GM23338 (cell line): Measurements from ENCODE around the gene FAM78B. TPM values are rescaled to one million over a fixed set of nuclear protein-coding genes. Genes with fewer than 3 reads are reported as not detected.

Experiments
- ATAC-seq: fragments of 200-7000 bp; cut with Tn5 transposase; 3 replicates; pipeline ENCODE4 v1.9.1; 2020
- DNase-seq: peaks from one replicate; pipeline ENCODE4 v3.0.0-alpha.2; 2015; ENCODE audit warnings: low spot score
- H2AFZ ChIP-seq: fragments of 200-600 bp; sonication (generic); 2 replicates; pipeline ENCODE4 v1.8.0; 2016; ENCODE audit warnings: antibody characterized with exemption, mild to moderate bottlenecking, moderate library complexity
- H3F3A ChIP-seq: fragments of 200-600 bp; sonication (generic); replicated peaks from 2 replicates; pipeline ENCODE4 v1.8.0; 2017; ENCODE audit warnings: antibody characterized with exemption, mixed run types, low read depth
- H3K27ac ChIP-seq: fragments of 200-600 bp; sonication (generic); 2 replicates; pipeline ENCODE4 v1.6.1; 2016; ENCODE audit warnings: low read depth
- H3K27me3 ChIP-seq: fragments of 200-600 bp; sonication (generic); 2 replicates; pipeline ENCODE4 v1.8.0; 2016; ENCODE audit warnings: mild to moderate bottlenecking, mixed run types, moderate library complexity; ENCODE audit not compliant: insufficient read depth
- H3K36me3 ChIP-seq: fragments of 200-600 bp; sonication (generic); 2 replicates; pipeline ENCODE4 v1.8.0; 2016; ENCODE audit warnings: mild to moderate bottlenecking; ENCODE audit not compliant: insufficient read depth
- H3K4me1 ChIP-seq: fragments of 200-600 bp; sonication (generic); 2 replicates; pipeline ENCODE4 v1.8.0; 2016; ENCODE audit warnings: mild to moderate bottlenecking, moderate library complexity; ENCODE audit not compliant: insufficient read depth
- H3K4me2 ChIP-seq: fragments of 200-600 bp; sonication (generic); 2 replicates; pipeline ENCODE4 v1.7.1; 2017; ENCODE audit warnings: mixed run types
- H3K4me3 ChIP-seq: fragments of 200-600 bp; sonication (generic); 2 replicates; pipeline ENCODE4 v1.6.1; 2016; ENCODE audit warnings: mixed run types
- H3K79me2 ChIP-seq: fragments of 200-600 bp; sonication (generic); replicated peaks from 2 replicates; pipeline ENCODE4 v1.8.0; 2017; ENCODE audit warnings: mild to moderate bottlenecking; ENCODE audit not compliant: insufficient read depth
- H3K9me2 ChIP-seq: fragments of 200-600 bp; sonication (generic); 2 replicates; pipeline ENCODE4 v1.8.0; 2017; ENCODE audit not compliant: insufficient read depth
- H4K20me1 ChIP-seq: fragments of 200-600 bp; sonication (generic); replicated peaks from 2 replicates; pipeline ENCODE4 v1.8.0; 2017; ENCODE audit warnings: mild to moderate bottlenecking; ENCODE audit not compliant: insufficient read depth
- H3K27ac Mint-ChIP-seq: 2 replicates; pipeline ENCODE4 v1.8.0; 2020; ENCODE audit warnings: inconsistent platforms, mild to moderate bottlenecking, moderate library complexity, mixed read lengths
- H3K27me3 Mint-ChIP-seq: 3 replicates; pipeline ENCODE4 v1.8.0; 2022; ENCODE audit warnings: low read depth, mild to moderate bottlenecking, moderate library complexity, mixed read lengths, inconsistent platforms; ENCODE audit not compliant: insufficient read depth, poor library complexity
- H3K36me3 Mint-ChIP-seq: 3 replicates; pipeline ENCODE4 v1.8.0; 2021; ENCODE audit warnings: low read depth, mild to moderate bottlenecking, inconsistent platforms, moderate library complexity, mixed read lengths
- H3K4me1 Mint-ChIP-seq: 3 replicates; pipeline ENCODE4 v1.8.0; 2020; ENCODE audit warnings: mild to moderate bottlenecking, inconsistent platforms, mixed read lengths
- H3K4me3 Mint-ChIP-seq: 3 replicates; pipeline ENCODE4 v1.8.0; 2021; ENCODE audit warnings: moderate library complexity, mild to moderate bottlenecking, inconsistent platforms, mixed read lengths
- H3K9me3 Mint-ChIP-seq: 3 replicates; pipeline ENCODE4 v1.8.0; 2020; ENCODE audit warnings: moderate library complexity, mild to moderate bottlenecking, inconsistent platforms, mixed read lengths
- CREB1 ChIP-seq: fragments of 250-450 bp; sonication (Bioruptor Pico); IDR thresholded peaks from 2 replicates; pipeline ENCODE4 v1.5.0; 2020; ENCODE audit warnings: low read depth, mild to moderate bottlenecking, moderate library complexity
- NANOG ChIP-seq: IDR thresholded peaks from 2 replicates; pipeline ENCODE4 v1.6.1; 2016; ENCODE audit warnings: antibody characterized with exemption, borderline replicate concordance
- POLR2AphosphoS5 ChIP-seq: IDR thresholded peaks from 2 replicates; pipeline ENCODE4 v1.6.1; 2016; ENCODE audit warnings: antibody characterized with exemption, low read depth
- STAT1 ChIP-seq: IDR thresholded peaks from one replicate; pipeline ENCODE4 v1.6.1; 2016; ENCODE audit warnings: antibody characterized with exemption; ENCODE audit not compliant: unreplicated experiment
- ZNF114 ChIP-seq: fragments of 250-450 bp; sonication (Bioruptor Pico); IDR thresholded peaks from 2 replicates; pipeline ENCODE4 v1.5.0; 2020; ENCODE audit warnings: mild to moderate bottlenecking, moderate library complexity
- polyA plus RNA-seq: library from polyadenylated mRNA; unstranded; fragments of >200 nt; fragmentation: Nextera tagmentation; extraction: Ambion mirVana; gene quantifications from 2 replicates; pipeline ENCODE4 v1.2.1, GENCODE V29; 2016
- total RNA-seq: library from RNA; depleted of rRNA; stranded (reverse); fragments of >200 nt; shearing (Covaris generic); gene quantifications from 2 replicates; pipeline ENCODE4 v1.2.3, GENCODE V29; 2014
- TF ChIP-seq, protein P1 (sequence below): fragments of 250-450 bp; sonication (Bioruptor Pico); IDR thresholded peaks from 2 replicates; pipeline ENCODE4 v1.5.0; 2020; ENCODE audit warnings: mild to moderate bottlenecking, moderate library complexity

The FAM78B gene
- total and polyA plus RNA-seq, 2 experiments from 2014 or later: 1.6 to 4.6 TPM

GRCh38 chr1:166136699-166137401, 30.0 kb downstream of the FAM78B start:
- H4K20me1 ChIP-seq: no peaks in the 10 kb centered on the region
- H3K4me2 ChIP-seq: no peak overlapping the region
- Mint-ChIP-seq H3K27ac (no peak overlapping the region), H3K4me1 (no peaks in the 10 kb centered on the region; the same call in 2 of the 3 replicates), H3K9me3 (no peaks in the 10 kb centered on the region), H3K36me3 (no peaks in the 10 kb centered on the region), H3K4me3 (no peak overlapping the region), H3K27me3 (peaks cover 5% of the 10 kb centered on the region)
- no peaks in the 10 kb centered on the region for H3K9me2 ChIP-seq
- TF ChIP-seq, protein P1, sequence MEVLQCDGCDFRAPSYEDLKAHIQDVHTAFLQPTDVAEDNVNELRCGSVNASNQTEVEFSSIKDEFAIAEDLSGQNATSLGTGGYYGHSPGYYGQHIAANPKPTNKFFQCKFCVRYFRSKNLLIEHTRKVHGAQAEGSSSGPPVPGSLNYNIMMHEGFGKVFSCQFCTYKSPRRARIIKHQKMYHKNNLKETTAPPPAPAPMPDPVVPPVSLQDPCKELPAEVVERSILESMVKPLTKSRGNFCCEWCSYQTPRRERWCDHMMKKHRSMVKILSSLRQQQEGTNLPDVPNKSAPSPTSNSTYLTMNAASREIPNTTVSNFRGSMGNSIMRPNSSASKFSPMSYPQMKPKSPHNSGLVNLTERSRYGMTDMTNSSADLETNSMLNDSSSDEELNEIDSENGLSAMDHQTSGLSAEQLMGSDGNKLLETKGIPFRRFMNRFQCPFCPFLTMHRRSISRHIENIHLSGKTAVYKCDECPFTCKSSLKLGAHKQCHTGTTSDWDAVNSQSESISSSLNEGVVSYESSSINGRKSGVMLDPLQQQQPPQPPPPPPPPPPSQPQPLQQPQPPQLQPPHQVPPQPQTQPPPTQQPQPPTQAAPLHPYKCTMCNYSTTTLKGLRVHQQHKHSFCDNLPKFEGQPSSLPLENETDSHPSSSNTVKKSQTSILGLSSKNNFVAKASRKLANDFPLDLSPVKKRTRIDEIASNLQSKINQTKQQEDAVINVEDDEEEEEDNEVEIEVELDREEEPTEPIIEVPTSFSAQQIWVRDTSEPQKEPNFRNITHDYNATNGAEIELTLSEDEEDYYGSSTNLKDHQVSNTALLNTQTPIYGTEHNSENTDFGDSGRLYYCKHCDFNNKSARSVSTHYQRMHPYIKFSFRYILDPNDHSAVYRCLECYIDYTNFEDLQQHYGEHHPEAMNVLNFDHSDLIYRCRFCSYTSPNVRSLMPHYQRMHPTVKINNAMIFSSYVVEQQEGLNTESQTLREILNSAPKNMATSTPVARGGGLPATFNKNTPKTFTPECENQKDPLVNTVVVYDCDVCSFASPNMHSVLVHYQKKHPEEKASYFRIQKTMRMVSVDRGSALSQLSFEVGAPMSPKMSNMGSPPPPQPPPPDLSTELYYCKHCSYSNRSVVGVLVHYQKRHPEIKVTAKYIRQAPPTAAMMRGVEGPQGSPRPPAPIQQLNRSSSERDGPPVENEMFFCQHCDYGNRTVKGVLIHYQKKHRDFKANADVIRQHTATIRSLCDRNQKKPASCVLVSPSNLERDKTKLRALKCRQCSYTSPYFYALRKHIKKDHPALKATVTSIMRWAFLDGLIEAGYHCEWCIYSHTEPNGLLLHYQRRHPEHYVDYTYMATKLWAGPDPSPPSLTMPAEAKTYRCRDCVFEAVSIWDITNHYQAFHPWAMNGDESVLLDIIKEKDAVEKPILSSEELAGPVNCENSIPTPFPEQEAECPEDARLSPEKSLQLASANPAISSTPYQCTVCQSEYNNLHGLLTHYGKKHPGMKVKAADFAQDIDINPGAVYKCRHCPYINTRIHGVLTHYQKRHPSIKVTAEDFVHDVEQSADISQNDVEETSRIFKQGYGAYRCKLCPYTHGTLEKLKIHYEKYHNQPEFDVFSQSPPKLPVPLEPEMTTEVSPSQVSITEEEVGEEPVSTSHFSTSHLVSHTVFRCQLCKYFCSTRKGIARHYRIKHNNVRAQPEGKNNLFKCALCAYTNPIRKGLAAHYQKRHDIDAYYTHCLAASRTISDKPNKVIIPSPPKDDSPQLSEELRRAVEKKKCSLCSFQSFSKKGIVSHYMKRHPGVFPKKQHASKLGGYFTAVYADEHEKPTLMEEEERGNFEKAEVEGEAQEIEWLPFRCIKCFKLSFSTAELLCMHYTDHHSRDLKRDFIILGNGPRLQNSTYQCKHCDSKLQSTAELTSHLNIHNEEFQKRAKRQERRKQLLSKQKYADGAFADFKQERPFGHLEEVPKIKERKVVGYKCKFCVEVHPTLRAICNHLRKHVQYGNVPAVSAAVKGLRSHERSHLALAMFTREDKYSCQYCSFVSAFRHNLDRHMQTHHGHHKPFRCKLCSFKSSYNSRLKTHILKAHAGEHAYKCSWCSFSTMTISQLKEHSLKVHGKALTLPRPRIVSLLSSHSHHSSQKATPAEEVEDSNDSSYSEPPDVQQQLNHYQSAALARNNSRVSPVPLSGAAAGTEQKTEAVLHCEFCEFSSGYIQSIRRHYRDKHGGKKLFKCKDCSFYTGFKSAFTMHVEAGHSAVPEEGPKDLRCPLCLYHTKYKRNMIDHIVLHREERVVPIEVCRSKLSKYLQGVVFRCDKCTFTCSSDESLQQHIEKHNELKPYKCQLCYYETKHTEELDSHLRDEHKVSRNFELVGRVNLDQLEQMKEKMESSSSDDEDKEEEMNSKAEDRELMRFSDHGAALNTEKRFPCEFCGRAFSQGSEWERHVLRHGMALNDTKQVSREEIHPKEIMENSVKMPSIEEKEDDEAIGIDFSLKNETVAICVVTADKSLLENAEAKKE: no peak
- no peak for TF ChIP-seq STAT1
- TF ChIP-seq CREB1: no peak
- no peak for TF ChIP-seq NANOG
- no peak for DNase-seq
- no peaks in the 10 kb centered on the region for H3K79me2 ChIP-seq
- H3F3A ChIP-seq: no peaks in the 10 kb centered on the region
- H3K27ac ChIP-seq: no peak overlapping the region
- no peaks in the 10 kb centered on the region for H3K4me1 ChIP-seq
- no peak overlapping the region for H3K4me3 ChIP-seq
- ATAC-seq: no peak
- H3K36me3 ChIP-seq: no peaks in the 10 kb centered on the region
- H3K27me3 ChIP-seq: no peaks in the 10 kb centered on the region
- H2AFZ ChIP-seq: no peak overlapping the region

GRCh38 chr1:166136222-166136621, 30.6 kb downstream of the FAM78B start:
- Histone ChIP-seq H3K4me1 (no peaks in the 10 kb centered on the region), H4K20me1 (no peaks in the 10 kb centered on the region), H3K27me3 (no peaks in the 10 kb centered on the region), H3K27ac (no peak overlapping the region), H3K79me2 (no peaks in the 10 kb centered on the region), H3K36me3 (no peaks in the 10 kb centered on the region), H2AFZ (no peak overlapping the region), H3K4me2 (no peak overlapping the region), H3K9me2 (no peaks in the 10 kb centered on the region), H3K4me3 (no peak overlapping the region), H3F3A (no peaks in the 10 kb centered on the region)
- peaks cover 5% of the 10 kb centered on the region for H3K27me3 Mint-ChIP-seq
- H3K27ac Mint-ChIP-seq: no peak overlapping the region
- no peaks in the 10 kb centered on the region for H3K36me3 Mint-ChIP-seq
- no peak overlapping the region for H3K4me3 Mint-ChIP-seq
- no peaks in the 10 kb centered on the region for H3K9me3 Mint-ChIP-seq
- DNase-seq (no peak), ATAC-seq (no peak)
- no peaks in the 10 kb centered on the region; the same call in 2 of the 3 replicates for H3K4me1 Mint-ChIP-seq
- TF ChIP-seq POLR2AphosphoS5 (no peak), ZNF114 (CRISPR knock-in tag) (no peak)
- TF ChIP-seq, protein P1: no peak
